Progenitor cell of endocrine pancreas (in vitro differentiated cells): Measurements from ENCODE around the gene TSSK6. TPM values are rescaled to one million over a fixed set of nuclear protein-coding genes. Genes with fewer than 3 reads are reported as not detected.
A peak's percentile ranks its signal among the peaks of the same experiment; 100 is the strongest.

Source experiments
- DNase-seq: peaks from one replicate; pipeline ENCODE4 v3.0.0; 2021; ENCODE audit warnings: low spot score; ENCODE audit not compliant: unreplicated experiment
- H3K27ac Mint-ChIP-seq: 2 replicates; pipeline ENCODE4 v1.8.0; 2021; ENCODE audit warnings: mild to moderate bottlenecking, moderate library complexity, mixed read lengths
- H3K27me3 Mint-ChIP-seq: 2 replicates; pipeline ENCODE4 v1.8.0; 2021; ENCODE audit warnings: mixed read lengths
- H3K36me3 Mint-ChIP-seq: 2 replicates; pipeline ENCODE4 v1.8.0; 2022; ENCODE audit warnings: mixed read lengths; ENCODE audit not compliant: insufficient read depth
- H3K4me1 Mint-ChIP-seq: 2 replicates; pipeline ENCODE4 v1.8.0; 2021; ENCODE audit warnings: low read depth, mixed read lengths
- H3K4me3 Mint-ChIP-seq: 2 replicates; pipeline ENCODE4 v1.8.0; 2021; ENCODE audit warnings: low read depth, mild to moderate bottlenecking, moderate library complexity, mixed read lengths
- H3K9me3 Mint-ChIP-seq: 2 replicates; pipeline ENCODE4 v1.8.0; 2021; ENCODE audit warnings: low read depth, mixed read lengths
- CTCF ChIP-seq: fragments of 200-600 bp; sonication (generic); IDR thresholded peaks from one replicate; pipeline ENCODE4 v1.5.0; 2021; ENCODE audit warnings: antibody characterized with exemption, mild to moderate bottlenecking; ENCODE audit not compliant: unreplicated experiment
- total RNA-seq: library from RNA; stranded (reverse); gene quantifications from 2 replicates; pipeline ENCODE4 v1.2.1, GENCODE V29; 2021

The TSSK6 gene
- total RNA-seq, 1 donor from 2014 or later: 3.3 TPM

GRCh38 chr19:19543640-19544039, 28.3 kb upstream of the TSSK6 start:
- H3K27ac Mint-ChIP-seq: no peak overlapping the region
- no peak for TF ChIP-seq CTCF
- H3K27me3 Mint-ChIP-seq: peaks cover 9% of the 10 kb centered on the region
- no peak for DNase-seq
- no peaks in the 10 kb centered on the region for H3K9me3 Mint-ChIP-seq
- H3K4me1 Mint-ChIP-seq: peaks cover under 1% of the 10 kb centered on the region
- H3K36me3 Mint-ChIP-seq: no peaks in the 10 kb centered on the region
- no peak overlapping the region for H3K4me3 Mint-ChIP-seq

DNA sequence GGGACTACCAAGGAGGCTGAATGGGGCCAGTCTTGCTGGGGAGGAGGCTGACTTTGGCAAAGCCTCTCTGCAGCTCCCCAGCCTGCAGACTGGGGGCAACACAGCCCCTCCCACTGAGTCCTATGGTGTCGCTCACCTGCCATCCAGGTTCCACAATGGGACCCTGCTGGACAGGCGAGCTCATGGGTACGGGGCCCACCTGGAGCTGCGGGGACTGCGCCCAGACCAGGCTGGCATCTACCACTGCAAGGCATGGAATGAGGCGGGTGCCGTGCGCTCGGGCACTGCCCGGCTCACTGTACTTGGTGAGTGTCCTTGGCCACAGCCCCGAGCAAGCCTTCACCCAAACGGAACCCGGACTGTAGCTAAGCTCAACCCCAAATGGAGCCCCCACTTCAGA, 27.8 kb upstream of the TSSK6 start:
- H3K4me1 Mint-ChIP-seq: peaks cover 3% of the 10 kb centered on the region
- no peaks in the 10 kb centered on the region for H3K9me3 Mint-ChIP-seq
- H3K36me3 Mint-ChIP-seq: no peaks in the 10 kb centered on the region
- no peak for TF ChIP-seq CTCF
- H3K27ac Mint-ChIP-seq: no peak overlapping the region
- peaks cover 12% of the 10 kb centered on the region for H3K27me3 Mint-ChIP-seq
- no peak for DNase-seq
- H3K4me3 Mint-ChIP-seq: no peak overlapping the region

GRCh38 chr19:19542507-19542906, 27.2 kb upstream of the TSSK6 start:
- Mint-ChIP-seq H3K9me3 (no peaks in the 10 kb centered on the region), H3K4me3 (no peak overlapping the region), H3K27ac (no peak overlapping the region), H3K36me3 (no peaks in the 10 kb centered on the region), H3K4me1 (peaks cover 3% of the 10 kb centered on the region), H3K27me3 (peaks cover 16% of the 10 kb centered on the region)
- TF ChIP-seq CTCF: no peak
- no peak for DNase-seq

GRCh38 chr19:19541616-19542015, 26.3 kb upstream of the TSSK6 start:
- H3K4me1 Mint-ChIP-seq: peaks cover 3% of the 10 kb centered on the region
- peaks cover 19% of the 10 kb centered on the region for H3K27me3 Mint-ChIP-seq
- H3K36me3 Mint-ChIP-seq: no peaks in the 10 kb centered on the region
- H3K27ac Mint-ChIP-seq: no peak overlapping the region
- no peak overlapping the region for H3K4me3 Mint-ChIP-seq
- DNase-seq: no peak
- no peak for TF ChIP-seq CTCF
- no peaks in the 10 kb centered on the region for H3K9me3 Mint-ChIP-seq

GRCh38 chr19:19540715-19541515, 25.6 kb upstream of the TSSK6 start:
- Mint-ChIP-seq H3K36me3 (peaks cover 2% of the 10 kb centered on the region), H3K9me3 (no peaks in the 10 kb centered on the region), H3K4me3 (no peak overlapping the region), H3K27me3 (peaks cover 19% of the 10 kb centered on the region), H3K27ac (no peak overlapping the region), H3K4me1 (peaks cover 3% of the 10 kb centered on the region)
- TF ChIP-seq CTCF: no peak
- DNase-seq: peak; percentile 33
